ENCODE measurements around the gene JADE1.

JADE1 gene

DNA sequence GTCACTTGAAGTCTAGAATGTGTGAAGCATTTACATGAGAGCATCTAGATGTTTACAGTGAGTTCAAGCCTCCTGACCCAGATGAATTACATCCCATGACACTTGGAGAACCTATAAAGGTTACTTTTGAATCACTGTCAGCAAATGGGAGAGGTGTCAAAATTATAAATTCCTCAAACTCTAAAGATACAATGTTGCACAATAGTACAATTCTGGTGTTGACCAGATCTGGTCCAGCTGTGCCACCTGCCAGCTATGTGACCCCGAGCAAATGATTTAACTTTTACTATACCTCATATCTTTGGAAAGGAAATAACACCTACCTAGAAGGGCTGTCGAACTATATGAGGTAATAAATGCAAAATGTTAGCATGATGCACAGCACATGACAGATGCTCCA lies 69.8 kb downstream of the JADE1 start:
- no peak for DNase-seq

DNA sequence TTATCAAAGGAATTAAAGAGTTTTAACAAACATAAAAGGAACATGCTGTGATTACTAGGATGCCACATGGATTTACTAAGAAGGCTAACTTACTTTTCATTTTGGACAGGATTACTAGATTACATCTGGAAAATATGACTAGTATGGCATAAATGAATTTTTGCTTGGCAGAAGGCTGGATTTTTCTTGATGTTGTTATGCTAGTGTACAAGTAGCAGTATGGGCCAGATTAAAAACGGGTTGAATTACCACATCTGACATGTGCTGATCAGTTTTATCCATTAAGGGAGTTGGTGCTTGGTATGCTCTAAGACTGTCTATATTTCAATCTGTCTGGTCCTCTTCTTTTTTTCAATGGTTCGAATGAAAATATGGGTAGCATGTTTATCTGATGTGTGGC lies 70.5 kb downstream of the JADE1 start:
- no peak for DNase-seq

DNA sequence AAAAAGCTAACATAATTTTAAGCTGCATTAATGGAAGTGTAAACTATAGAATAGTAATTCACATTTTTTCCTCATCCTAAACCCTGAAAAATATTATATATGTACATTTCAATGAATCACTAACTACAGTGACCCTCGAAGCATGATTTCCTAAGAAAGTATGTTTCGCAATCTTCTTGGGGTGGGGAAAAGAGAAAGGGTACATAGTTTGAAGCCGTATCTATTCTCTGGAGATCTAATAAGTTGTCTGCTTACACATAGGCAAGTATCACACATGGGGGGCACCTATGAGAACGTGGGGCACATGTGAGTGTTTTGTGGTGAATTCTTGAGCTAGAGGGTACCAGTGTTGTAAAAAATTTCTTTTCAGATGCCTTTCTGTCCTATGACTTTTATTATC lies 71.2 kb downstream of the JADE1 start:
- no peak for DNase-seq

- DNase-seq: no peak
Observed at GRCh38 chr4:128904821-128905220, 95.3 kb downstream of the JADE1 start.

DNA sequence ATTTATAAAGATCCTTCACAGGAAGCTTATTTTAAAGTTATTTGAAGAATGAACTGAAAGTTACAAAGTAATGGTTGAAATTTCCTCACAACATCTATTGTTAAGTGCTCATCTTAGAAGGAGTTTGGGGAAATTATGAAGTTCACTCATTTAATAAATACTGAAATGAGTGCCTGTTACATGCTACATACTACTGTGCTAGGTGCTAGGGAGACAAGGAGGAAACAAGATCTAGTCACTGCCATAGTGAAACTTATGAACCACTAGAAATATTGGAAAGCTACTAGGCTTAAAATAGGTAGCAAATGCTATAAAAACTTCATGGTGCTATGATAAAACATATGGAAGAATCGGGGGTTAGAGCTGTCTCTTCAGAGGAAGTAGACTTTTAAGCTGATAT lies 97.1 kb downstream of the JADE1 start:
- no peak for DNase-seq

DNA sequence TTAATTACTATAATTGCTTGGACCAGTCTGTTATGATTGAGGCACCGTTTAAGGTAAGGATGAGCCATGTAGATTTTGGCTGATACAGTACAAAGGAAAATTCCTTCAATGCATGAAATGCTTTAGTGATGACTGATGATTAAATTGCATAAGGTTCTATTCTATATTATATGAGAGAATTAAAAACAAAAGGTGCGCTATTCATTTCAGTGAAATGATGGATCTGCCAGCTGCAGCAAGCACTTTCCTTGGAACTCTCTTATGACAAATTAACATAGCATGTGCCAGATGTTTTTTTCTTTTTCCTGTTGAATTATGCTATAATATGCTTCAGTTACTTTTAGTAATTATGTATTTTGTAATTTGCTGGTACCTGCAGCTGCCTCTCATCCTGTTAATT lies 98.5 kb downstream of the JADE1 start:
- DNase-seq: no peak

- DNase-seq: no peak
Observed at GRCh38 chr4:128908735-128909134, 99.2 kb downstream of the JADE1 start.

DNA sequence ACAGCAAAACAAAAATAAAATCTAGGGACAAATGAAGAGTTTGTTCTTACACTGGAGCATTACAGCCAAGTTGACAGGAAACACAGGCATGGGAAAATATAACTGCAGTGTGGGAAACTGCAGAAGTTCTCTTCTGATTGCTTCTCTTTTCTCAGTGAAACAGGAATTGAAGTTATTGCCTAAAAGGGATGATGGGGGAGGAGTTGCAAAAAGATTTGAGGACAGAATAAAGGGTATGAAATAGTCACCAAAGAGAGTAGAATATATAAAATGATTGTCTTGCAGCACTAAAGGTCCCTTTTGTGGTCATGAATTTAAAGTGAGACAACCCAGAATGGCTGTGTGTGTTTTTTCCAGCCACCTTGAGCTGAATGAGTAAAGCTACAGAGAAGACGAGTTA lies 103.7 kb downstream of the JADE1 start:
- no peak for DNase-seq

DNA sequence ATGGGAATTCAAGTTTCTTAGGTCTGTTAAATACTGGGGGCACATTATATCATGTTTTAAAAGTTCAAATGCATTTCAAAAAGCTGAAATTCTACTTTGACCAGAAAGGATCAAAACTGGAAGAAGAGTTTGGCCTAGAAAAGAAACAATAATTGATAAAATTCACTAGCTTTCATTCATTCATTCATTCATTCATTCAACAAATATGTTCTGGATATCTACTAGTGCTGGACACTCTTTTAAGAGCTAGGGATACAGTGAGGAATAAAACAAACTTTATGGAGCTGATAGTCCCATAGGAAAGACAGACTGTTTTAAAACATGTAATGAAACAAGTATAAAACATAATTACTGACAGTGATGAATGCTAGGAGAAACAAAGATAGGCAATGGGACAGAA lies 106.0 kb downstream of the JADE1 start:
- no peak for DNase-seq

DNA sequence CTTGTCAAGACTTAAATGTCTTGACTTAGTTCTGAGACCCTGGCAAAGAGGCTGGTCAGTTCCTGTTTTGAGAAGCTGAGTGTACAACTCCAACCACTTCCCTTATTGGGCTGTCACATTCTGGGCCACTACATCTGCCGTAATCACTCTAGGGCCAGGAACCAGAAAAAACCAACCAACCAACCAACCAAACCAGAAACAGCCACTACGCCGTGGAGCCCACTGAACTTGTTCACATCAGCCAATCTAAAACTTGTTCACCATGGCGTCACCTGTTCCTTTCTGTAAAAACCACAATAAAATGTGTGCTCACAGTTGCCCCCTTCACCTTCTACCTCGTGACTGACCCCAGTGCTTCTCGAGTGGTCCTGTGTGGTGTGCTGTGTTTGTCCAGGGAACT lies 107.3 kb downstream of the JADE1 start:
- no peak for DNase-seq

DNA sequence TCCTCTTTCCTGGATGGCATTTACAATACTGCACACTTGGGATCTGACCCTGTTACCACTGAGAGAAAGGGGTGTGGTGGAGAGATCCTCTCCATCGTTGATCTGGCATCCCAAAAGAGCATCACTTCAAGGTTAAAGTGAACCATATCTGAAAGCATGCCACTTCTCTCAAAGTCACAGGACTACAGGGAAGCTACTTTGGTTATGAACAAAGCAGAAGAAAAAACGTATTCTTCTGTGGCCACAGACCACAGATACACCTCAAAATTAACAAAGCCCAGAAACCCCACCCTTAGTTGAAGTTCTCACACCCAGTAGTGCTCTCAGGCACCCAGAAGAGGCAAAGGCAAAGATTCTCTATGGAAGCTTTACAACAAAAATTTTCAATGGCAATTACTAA lies 108.3 kb downstream of the JADE1 start:
- DNase-seq: no peak

DNA sequence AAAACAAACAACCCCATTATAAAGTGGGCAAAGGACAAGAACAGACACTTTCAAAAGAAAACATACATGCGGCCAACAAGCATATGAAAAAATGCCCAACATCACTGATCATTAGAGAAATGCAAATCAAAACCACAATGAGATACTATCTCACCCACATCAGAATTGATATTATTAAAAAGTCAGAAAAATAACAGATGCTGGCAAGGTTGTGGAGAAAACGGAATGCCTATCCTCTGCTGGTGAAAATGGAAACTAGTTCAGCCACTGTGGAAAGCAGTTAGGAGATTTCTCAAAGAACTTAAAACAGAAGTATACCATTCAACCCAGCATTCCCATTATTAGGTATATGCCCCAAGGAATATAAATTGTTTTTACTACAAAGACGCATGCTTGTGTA lies 112.5 kb downstream of the JADE1 start:
- DNase-seq: no peak
